Measurements from ENCODE around the gene ACADL. TPM values are rescaled to one million over a fixed set of nuclear protein-coding genes. Genes with fewer than 3 reads are reported as not detected.
A peak's percentile ranks its signal among the peaks of the same experiment; 100 is the strongest.

Gene ACADL
- total RNA-seq, 2 donors from 2014 or later = 51.6 to 132 TPM

GRCh38 chr2:210167227-210167626 is 58.0 kb downstream of the ACADL start:
- TF ChIP-seq CTCF (IDR thresholded peaks at IDR 0.05) = no peak
- peaks cover 28 to 48% of the 10 kb centered on the region in 2 donors for H3K4me1 ChIP-seq (ENCODE audit: control insufficient read depth in 1 of 2, low read depth in 2 of 2)
- no peak for DNase-seq (ENCODE audit: low spot score)
- H3K9me3 ChIP-seq = no peaks in the 10 kb centered on the region
- ATAC-seq (ENCODE audit: insufficient number of reproducible peaks, low FRiP score, low read depth) = no peak
- H3K27ac ChIP-seq = peak overlapping the region; percentile 88 to 99
- H3K4me3 ChIP-seq = peak overlapping the region; percentile 1
- no peaks in the 10 kb centered on the region for H3K27me3 ChIP-seq (replicated peaks; ENCODE audit: insufficient read depth)
- H3K36me3 ChIP-seq = no peaks in the 10 kb centered on the region

- no peak for DNase-seq (ENCODE audit: low spot score)
- Histone ChIP-seq H3K4me3 (peak overlapping the region; percentile 17), H3K27ac (peak overlapping the region; percentile 45 to 65), H3K27me3 (replicated peaks; ENCODE audit: insufficient read depth) (no peaks in the 10 kb centered on the region), H3K36me3 (no peaks in the 10 kb centered on the region), H3K9me3 (no peaks in the 10 kb centered on the region), H3K4me1 (ENCODE audit: control insufficient read depth in 1 of 2, low read depth in 2 of 2) (peaks cover 20 to 36% of the 10 kb centered on the region in 2 donors)
- TF ChIP-seq CTCF (IDR thresholded peaks at IDR 0.05) = no peak
- ATAC-seq (ENCODE audit: insufficient number of reproducible peaks, low FRiP score, low read depth) = no peak
These were observed 62.7 kb downstream of the ACADL start for GRCh38 chr2:210162466-210163124.

- Histone ChIP-seq H3K4me1 (ENCODE audit: control insufficient read depth in 1 of 2, low read depth in 2 of 2) (peaks cover 8 to 17% of the 10 kb centered on the region in 2 donors), H3K4me3 (no peak overlapping the region), H3K27ac (no peak overlapping the region), H3K27me3 (replicated peaks; ENCODE audit: insufficient read depth) (no peaks in the 10 kb centered on the region), H3K9me3 (no peaks in the 10 kb centered on the region), H3K36me3 (peaks cover 4% of the 10 kb centered on the region)
- TF ChIP-seq CTCF (IDR thresholded peaks at IDR 0.05) = no peak
- DNase-seq (ENCODE audit: low spot score) (no peak), ATAC-seq (ENCODE audit: insufficient number of reproducible peaks, low FRiP score, low read depth) (no peak)
These were observed 66.2 kb downstream of the ACADL start for GRCh38 chr2:210159059-210159458.

DNA sequence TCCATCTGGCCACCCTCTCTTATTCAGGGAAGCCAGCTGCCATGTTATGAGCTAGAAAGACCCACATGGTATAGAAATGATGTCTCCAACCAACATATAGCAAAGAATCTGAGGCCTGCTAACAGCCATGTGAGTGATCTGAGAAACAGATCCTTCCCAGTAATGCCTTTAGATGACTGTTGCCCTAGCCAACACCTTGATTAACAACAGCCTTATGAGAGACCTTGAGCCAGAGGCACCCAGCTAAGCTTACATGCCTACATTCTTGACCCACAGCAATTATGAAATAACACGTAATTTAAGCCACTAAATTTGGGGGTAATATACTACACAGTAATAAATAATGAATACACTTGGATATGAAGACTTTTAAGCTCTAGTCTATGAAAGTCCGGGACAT is 67.0 kb downstream of the ACADL start:
- TF ChIP-seq CTCF (IDR thresholded peaks at IDR 0.05) = no peak
- peaks cover 7 to 16% of the 10 kb centered on the region in 2 donors for H3K4me1 ChIP-seq (ENCODE audit: control insufficient read depth in 1 of 2, low read depth in 2 of 2)
- H3K4me3 ChIP-seq = no peak overlapping the region
- H3K27ac ChIP-seq = no peak overlapping the region
- peaks cover 4% of the 10 kb centered on the region for H3K36me3 ChIP-seq
- DNase-seq (ENCODE audit: low spot score) = no peak
- H3K9me3 ChIP-seq = no peaks in the 10 kb centered on the region
- ATAC-seq (ENCODE audit: insufficient number of reproducible peaks, low FRiP score, low read depth) = no peak
- no peaks in the 10 kb centered on the region for H3K27me3 ChIP-seq (replicated peaks; ENCODE audit: insufficient read depth)

DNA sequence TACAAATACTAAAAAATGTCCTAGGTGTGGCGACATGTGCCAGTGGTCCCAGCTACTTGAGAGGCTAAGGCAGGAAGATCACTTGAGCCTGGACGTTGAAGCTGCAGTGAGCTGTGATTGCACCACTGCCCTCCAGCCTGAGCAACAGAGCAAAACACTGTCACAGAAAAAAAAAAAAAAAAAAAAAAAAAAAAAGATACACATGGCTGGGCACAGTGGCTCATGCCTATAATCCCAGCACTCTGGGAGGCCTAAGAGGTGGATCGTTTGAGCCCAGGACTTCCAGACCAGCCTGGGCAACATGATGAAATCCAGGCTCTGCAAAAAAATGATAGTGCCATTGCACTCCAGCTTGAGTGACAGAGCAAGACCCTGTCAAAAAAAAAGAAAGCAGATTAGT is 67.7 kb downstream of the ACADL start:
- DNase-seq (ENCODE audit: low spot score) = no peak
- no peak for ATAC-seq (ENCODE audit: insufficient number of reproducible peaks, low FRiP score, low read depth)
- H3K27me3 ChIP-seq (replicated peaks; ENCODE audit: insufficient read depth) = no peaks in the 10 kb centered on the region
- H3K4me1 ChIP-seq (ENCODE audit: control insufficient read depth in 1 of 2, low read depth in 2 of 2) = peaks cover 0 to 9% of the 10 kb centered on the region in 2 donors
- H3K9me3 ChIP-seq = no peaks in the 10 kb centered on the region
- H3K36me3 ChIP-seq = peaks cover 5% of the 10 kb centered on the region
- no peak overlapping the region for H3K27ac ChIP-seq
- H3K4me3 ChIP-seq = no peak overlapping the region
- no peak for TF ChIP-seq CTCF (IDR thresholded peaks at IDR 0.05)

Data from thoracic aorta (tissue), 2 donors.